Measurements from ENCODE around the gene POLR3F.
"Not testable (repeated sequence)": the region's sequence is repeated elsewhere in the genome, so short reads cannot be mapped to it uniquely, and the experiment has no call there.

POLR3F gene

GRCh38 chr20:18466894-18467730 lies at the start of gene POLR3F, which contains the start of gene DZANK1:
TSS of gene POLR3F (plus strand) at chr20:18467390. CDS start at chr20:18467507, 117 bp downstream.
TSS of gene DZANK1 (minus strand) at chr20:18467030. CDS start at chr20:18465358, 1,672 bp downstream.
- DNase-seq, result peak; percentile 67 to 99 (median 95)

- DNase-seq, result no peak
Measured at GRCh38 chr20:18421608-18422007, 45.6 kb upstream of the POLR3F start.

GRCh38 chr20:18427214-18427613 lies 40.0 kb upstream of the POLR3F start:
- no peak for DNase-seq

- DNase-seq, result no peak
Measured at GRCh38 chr20:18428490-18429173, 38.6 kb upstream of the POLR3F start.

- no peak for DNase-seq
Measured at GRCh38 chr20:18430172-18430826, 36.9 kb upstream of the POLR3F start.

- DNase-seq, result no peak
Measured at GRCh38 chr20:18431206-18431605, 36.0 kb upstream of the POLR3F start.

GRCh38 chr20:18436847-18437246 lies 30.3 kb upstream of the POLR3F start:
- DNase-seq, result no peak

GRCh38 chr20:18440403-18440802 lies 26.8 kb upstream of the POLR3F start:
- no peak for DNase-seq

GRCh38 chr20:18443886-18444285 lies 23.3 kb upstream of the POLR3F start:
- no peak for DNase-seq

GRCh38 chr20:18456600-18456999 lies 10.6 kb upstream of the POLR3F start:
- no peak for DNase-seq

GRCh38 chr20:18465536-18466200 lies 1.5 kb upstream of the POLR3F start:
- no peak for DNase-seq

- DNase-seq, result peak in 12 of 56 donors; percentile 74 to 93 (median 83)
Measured at GRCh38 chr20:18466574-18466893, 656 bp upstream of the POLR3F start.

GRCh38 chr20:18477218-18477617 lies 10.0 kb downstream of the POLR3F start:
- DNase-seq, result no peak

GRCh38 chr20:18477821-18478220 lies 10.6 kb downstream of the POLR3F start:
- no peak for DNase-seq

GRCh38 chr20:18481596-18481995 lies 14.4 kb downstream of the POLR3F start:
- no peak for DNase-seq

- no peak for DNase-seq
Measured at GRCh38 chr20:18488301-18488700, 21.1 kb downstream of the POLR3F start.

GRCh38 chr20:18496042-18496441 lies 28.9 kb downstream of the POLR3F start:
- DNase-seq, result no peak

- peak; percentile 12 to 86 (median 68) for DNase-seq
Measured at GRCh38 chr20:18496740-18497592, 29.8 kb downstream of the POLR3F start, which contains the start of gene RBBP9. TSS of gene RBBP9 (minus strand) at chr20:18497225. CDS start at chr20:18497167, 58 bp downstream.

GRCh38 chr20:18497603-18498002 lies 30.4 kb downstream of the POLR3F start:
- DNase-seq, result no peak

- not testable (repeated sequence) for DNase-seq
Measured at GRCh38 chr20:18501672-18502071, 34.5 kb downstream of the POLR3F start.
